ENCODE data around the gene ACSF3. TPM values are rescaled to one million over a fixed set of nuclear protein-coding genes. Genes with fewer than 3 reads are reported as not detected.
"Not testable (repeated sequence)": the region's sequence is repeated elsewhere in the genome, so short reads cannot be mapped to it uniquely, and the experiment has no call there.

The ACSF3 gene
- total RNA-seq, 1 donor = 46.6 TPM

GRCh38 chr16:89155851-89156739 lies 62.4 kb downstream of the ACSF3 start:
- DNase-seq (ENCODE audit: low read depth in 2 of 3, low spot score in 2 of 3) = peak in 2 of 3 donors; percentile 60 to 67

GRCh38 chr16:89156740-89157645 lies 63.3 kb downstream of the ACSF3 start:
- no peak for DNase-seq (ENCODE audit: low read depth in 2 of 3, low spot score in 2 of 3)

- DNase-seq (ENCODE audit: low read depth in 2 of 3, low spot score in 2 of 3) = no peak
These were observed 64.1 kb downstream of the ACSF3 start for GRCh38 chr16:89157778-89158177.

- DNase-seq (ENCODE audit: low read depth in 2 of 3, low spot score in 2 of 3) = no peak
These were observed 65.6 kb downstream of the ACSF3 start for GRCh38 chr16:89159066-89159849.

GRCh38 chr16:89159850-89160354 lies 66.2 kb downstream of the ACSF3 start:
- DNase-seq (ENCODE audit: low read depth in 2 of 3, low spot score in 2 of 3) = no peak

GRCh38 chr16:89160977-89161701 lies 67.5 kb downstream of the ACSF3 start:
- DNase-seq (ENCODE audit: low read depth in 2 of 3, low spot score in 2 of 3) = no peak

GRCh38 chr16:89161763-89162713 lies 68.4 kb downstream of the ACSF3 start:
- no peak for DNase-seq (ENCODE audit: low read depth in 2 of 3, low spot score in 2 of 3)

GRCh38 chr16:89163297-89163696 lies 69.6 kb downstream of the ACSF3 start:
- DNase-seq (ENCODE audit: low read depth in 2 of 3, low spot score in 2 of 3) = no peak

- DNase-seq (ENCODE audit: low read depth in 2 of 3, low spot score in 2 of 3) = no peak
These were observed 70.8 kb downstream of the ACSF3 start for GRCh38 chr16:89164436-89164835.

GRCh38 chr16:89164847-89165680 lies 71.4 kb downstream of the ACSF3 start:
- DNase-seq (ENCODE audit: low read depth in 2 of 3, low spot score in 2 of 3) = no peak

GRCh38 chr16:89165681-89165979 lies 72.0 kb downstream of the ACSF3 start:
- DNase-seq (ENCODE audit: low read depth in 2 of 3, low spot score in 2 of 3) = not testable (repeated sequence)

- no peak for DNase-seq (ENCODE audit: low read depth in 2 of 3, low spot score in 2 of 3)
These were observed 73.2 kb downstream of the ACSF3 start for GRCh38 chr16:89166696-89167424.

GRCh38 chr16:89167425-89167941 lies 73.8 kb downstream of the ACSF3 start:
- DNase-seq (ENCODE audit: low read depth in 2 of 3, low spot score in 2 of 3) = peak; percentile 68 to 86 (median 78)

- no peak for DNase-seq (ENCODE audit: low read depth in 2 of 3, low spot score in 2 of 3)
These were observed 74.9 kb downstream of the ACSF3 start for GRCh38 chr16:89168381-89169189.

GRCh38 chr16:89169778-89170177 lies 76.1 kb downstream of the ACSF3 start:
- DNase-seq (ENCODE audit: low read depth in 2 of 3, low spot score in 2 of 3) = no peak
